NCI-H526 treated with DMSO at 0.1 percent for 48 hours (cell line): ENCODE data around the gene HSFX2.
"Not testable (repeated sequence)": the region's sequence is repeated elsewhere in the genome, so short reads cannot be mapped to it uniquely, and the experiment has no call there.

Experiments used
- DNase-seq: peaks from one replicate; lab custom pipeline; 2025; lab: John Stamatoyannopoulos, UW

HSFX2 gene

GRCh38 chrX:149590993-149591392 lies 4.1 kb downstream of the HSFX2 start:
- not testable (repeated sequence) for DNase-seq

- not testable (repeated sequence) for DNase-seq
These were observed 7.8 kb downstream of the HSFX2 start, which contains the start of gene MAGEA9B for GRCh38 chrX:149587359-149587758. Gene MAGEA9B (minus strand): TSS chrX:149587459. CDS start chrX:149583179, 4,280 bp downstream.

GRCh38 chrX:149585631-149586030 lies 9.5 kb downstream of the HSFX2 start:
- DNase-seq: not testable (repeated sequence)

- DNase-seq: not testable (repeated sequence)
These were observed 21.7 kb downstream of the HSFX2 start for GRCh38 chrX:149573456-149573855.

GRCh38 chrX:149572743-149573142 lies 22.4 kb downstream of the HSFX2 start:
- no peak for DNase-seq

- no peak for DNase-seq
These were observed 23.3 kb downstream of the HSFX2 start for GRCh38 chrX:149571770-149572169.

GRCh38 chrX:149570668-149571067 lies 24.4 kb downstream of the HSFX2 start:
- DNase-seq: no peak

- no peak for DNase-seq
These were observed 25.3 kb downstream of the HSFX2 start for GRCh38 chrX:149569770-149570169.

- no peak for DNase-seq
These were observed 26.3 kb downstream of the HSFX2 start for GRCh38 chrX:149568701-149569296.

GRCh38 chrX:149567621-149568417 lies 27.3 kb downstream of the HSFX2 start:
- DNase-seq: no peak

- DNase-seq: no peak
These were observed 31.8 kb downstream of the HSFX2 start for GRCh38 chrX:149563359-149563758.

- DNase-seq: not testable (repeated sequence)
These were observed 39.9 kb downstream of the HSFX2 start for GRCh38 chrX:149555251-149555650.

GRCh38 chrX:149551939-149552248 lies 43.2 kb downstream of the HSFX2 start:
- not testable (repeated sequence) for DNase-seq

GRCh38 chrX:149551245-149551938 lies 43.7 kb downstream of the HSFX2 start:
- not testable (repeated sequence) for DNase-seq

- not testable (repeated sequence) for DNase-seq
These were observed 44.7 kb downstream of the HSFX2 start for GRCh38 chrX:149550454-149550853.

- not testable (repeated sequence) for DNase-seq
These were observed 45.4 kb downstream of the HSFX2 start, which contains the start of gene HSFX3 for GRCh38 chrX:149549701-149550100. Gene HSFX3 (minus strand): TSS chrX:149549924. CDS start chrX:149549852, 72 bp downstream.

- DNase-seq: not testable (repeated sequence)
These were observed 47.3 kb downstream of the HSFX2 start for GRCh38 chrX:149547782-149548181.

- DNase-seq: not testable (repeated sequence)
These were observed 48.2 kb downstream of the HSFX2 start for GRCh38 chrX:149546962-149547361.

- DNase-seq: not testable (repeated sequence)
These were observed 49.3 kb downstream of the HSFX2 start for GRCh38 chrX:149545545-149546543.
